Brain microvascular endothelial cell (primary cell): Measurements from ENCODE around the gene TACC3.

Experiments
- DNase-seq: peaks from one replicate; pipeline ENCODE4 v3.0.0-alpha.2; 2020
- H3K27ac ChIP-seq: fragments of 250-450 bp; sonication (Bioruptor Pico); 2 replicates; pipeline ENCODE4 v1.5.1; 2020; ENCODE audit warnings: mild to moderate bottlenecking, moderate library complexity
- H3K27me3 ChIP-seq: fragments of 250-450 bp; sonication (Bioruptor Pico); replicated peaks from 2 replicates; pipeline ENCODE4 v1.5.1; 2020; ENCODE audit warnings: mild to moderate bottlenecking
- H3K36me3 ChIP-seq: fragments of 250-450 bp; sonication (Bioruptor Pico); replicated peaks from 2 replicates; pipeline ENCODE4 v1.5.1; 2020; ENCODE audit warnings: mild to moderate bottlenecking
- H3K4me3 ChIP-seq: 2 replicates; pipeline ENCODE4 v1.5.1; 2011; ENCODE audit warnings: low read depth, mild to moderate bottlenecking, control low read depth, low read length, moderate library complexity
- in situ Hi-C: cut with HindIII; loops from 2 replicates; pipeline ENCODE4 v1.10.0; 2017; ENCODE audit warnings: low sequenced_read_pairs, low pct_ligation_motif_present
- TF ChIP-seq, protein P1 (sequence below): IDR thresholded peaks from 2 replicates; pipeline ENCODE4 v1.5.1; 2011; ENCODE audit warnings: low read depth, mild to moderate bottlenecking, moderate library complexity, low read length, control low read depth, inconsistent platforms; ENCODE audit errors: missing control alignments

The TACC3 gene

DNA sequence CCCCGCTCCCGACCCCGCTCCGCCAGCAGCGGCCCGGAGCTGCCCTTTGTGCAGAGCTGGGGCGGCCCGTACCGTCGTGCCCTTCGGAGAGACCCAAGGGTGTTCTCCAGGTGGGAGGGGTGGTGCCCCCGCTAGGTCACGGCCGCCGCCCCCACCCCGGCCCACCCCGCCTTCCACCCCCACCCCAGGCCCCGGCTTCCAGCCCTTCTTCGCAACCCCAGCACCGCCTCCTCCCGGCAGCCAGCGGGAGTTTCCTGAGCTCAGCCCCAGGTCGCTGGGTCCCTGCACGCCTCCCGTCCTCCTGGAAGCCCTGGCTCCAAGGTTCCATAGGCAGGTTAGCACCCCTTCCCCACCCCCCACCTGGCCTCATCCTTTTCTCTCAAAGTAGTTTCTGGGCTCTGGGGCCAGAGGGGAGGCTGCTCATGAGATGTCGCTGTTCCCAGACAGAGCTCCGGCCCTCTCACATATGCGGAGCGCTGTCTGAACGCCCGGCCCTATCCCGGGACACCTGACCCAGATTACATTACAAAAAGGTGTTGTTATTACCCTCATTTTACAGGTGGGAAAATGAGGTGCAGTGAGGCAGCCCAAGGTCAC lies 46.5 kb downstream of the TACC3 start:
- TF ChIP-seq, protein P1, sequence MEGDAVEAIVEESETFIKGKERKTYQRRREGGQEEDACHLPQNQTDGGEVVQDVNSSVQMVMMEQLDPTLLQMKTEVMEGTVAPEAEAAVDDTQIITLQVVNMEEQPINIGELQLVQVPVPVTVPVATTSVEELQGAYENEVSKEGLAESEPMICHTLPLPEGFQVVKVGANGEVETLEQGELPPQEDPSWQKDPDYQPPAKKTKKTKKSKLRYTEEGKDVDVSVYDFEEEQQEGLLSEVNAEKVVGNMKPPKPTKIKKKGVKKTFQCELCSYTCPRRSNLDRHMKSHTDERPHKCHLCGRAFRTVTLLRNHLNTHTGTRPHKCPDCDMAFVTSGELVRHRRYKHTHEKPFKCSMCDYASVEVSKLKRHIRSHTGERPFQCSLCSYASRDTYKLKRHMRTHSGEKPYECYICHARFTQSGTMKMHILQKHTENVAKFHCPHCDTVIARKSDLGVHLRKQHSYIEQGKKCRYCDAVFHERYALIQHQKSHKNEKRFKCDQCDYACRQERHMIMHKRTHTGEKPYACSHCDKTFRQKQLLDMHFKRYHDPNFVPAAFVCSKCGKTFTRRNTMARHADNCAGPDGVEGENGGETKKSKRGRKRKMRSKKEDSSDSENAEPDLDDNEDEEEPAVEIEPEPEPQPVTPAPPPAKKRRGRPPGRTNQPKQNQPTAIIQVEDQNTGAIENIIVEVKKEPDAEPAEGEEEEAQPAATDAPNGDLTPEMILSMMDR, result peak; percentile 66
- Histone ChIP-seq H3K36me3 (no peaks in the 10 kb centered on the region), H3K27me3 (peaks cover 1% of the 10 kb centered on the region), H3K4me3 (peak overlapping the region; percentile 33), H3K27ac (no peak overlapping the region)
- no peak for DNase-seq
- in situ Hi-C loops, result no loop called here

DNA sequence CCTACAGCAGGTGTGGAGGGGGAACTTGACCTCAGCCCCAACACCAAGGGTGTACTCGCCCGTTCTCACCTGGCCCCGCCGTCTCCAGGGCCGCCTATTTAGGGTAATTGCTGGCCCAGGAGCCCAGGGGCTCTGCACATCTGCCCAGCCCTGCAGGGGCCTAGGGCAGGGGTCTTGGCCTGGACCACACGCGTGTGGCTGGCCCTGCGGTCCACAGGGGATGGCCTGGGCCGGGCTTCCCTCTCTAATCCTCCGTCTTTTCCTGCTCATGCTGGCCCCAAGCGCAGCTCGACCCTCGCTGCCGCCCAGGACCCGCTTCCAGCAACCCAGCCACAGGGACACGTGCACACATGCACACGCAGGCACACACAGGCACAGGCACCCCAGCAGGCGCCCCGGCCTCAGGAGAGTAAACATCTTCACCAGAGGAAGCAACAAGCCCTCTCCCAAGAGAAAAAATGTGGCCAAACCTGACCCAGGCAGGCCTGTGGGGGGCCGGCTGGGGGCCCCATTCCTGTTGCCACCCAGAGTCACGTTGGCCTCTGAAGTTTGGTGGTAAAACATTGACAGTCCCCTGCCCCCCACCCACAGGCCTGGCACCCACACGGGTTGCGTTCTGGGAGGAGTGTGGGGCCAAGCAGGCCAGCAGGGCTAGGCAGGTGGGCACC lies 47.2 kb downstream of the TACC3 start:
- no peak overlapping the region for H3K4me3 ChIP-seq
- H3K27ac ChIP-seq, result no peak overlapping the region
- H3K36me3 ChIP-seq, result no peaks in the 10 kb centered on the region
- in situ Hi-C loops, result no loop called here
- DNase-seq, result no peak
- TF ChIP-seq, protein P1, result no peak
- H3K27me3 ChIP-seq, result peaks cover 1% of the 10 kb centered on the region

DNA sequence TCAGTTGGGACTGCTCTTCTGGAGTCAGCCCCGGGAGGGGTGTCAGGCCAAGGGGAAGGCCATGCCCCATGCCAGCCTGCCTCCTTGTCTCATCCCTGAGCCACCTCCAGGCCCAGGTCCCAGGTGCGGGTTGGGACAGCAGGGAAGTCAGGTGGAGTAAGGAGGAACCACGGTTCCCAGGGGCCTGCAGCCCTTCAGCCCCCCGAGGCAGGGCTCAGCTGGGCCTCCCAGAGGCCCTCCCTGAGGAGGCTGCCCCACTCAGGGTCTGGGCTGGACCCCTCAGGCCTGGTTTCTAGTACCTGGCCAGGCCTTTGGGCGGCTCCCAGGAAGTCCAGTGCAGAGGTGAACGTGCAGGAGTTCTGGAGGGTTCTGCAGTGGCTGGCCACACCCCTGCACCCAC lies 48.4 kb downstream of the TACC3 start:
- peaks cover 1% of the 10 kb centered on the region for H3K27me3 ChIP-seq
- DNase-seq, result no peak
- no peak overlapping the region for H3K4me3 ChIP-seq
- in situ Hi-C loops, result no loop called here
- TF ChIP-seq, protein P1, result no peak
- no peaks in the 10 kb centered on the region for H3K36me3 ChIP-seq
- H3K27ac ChIP-seq, result no peak overlapping the region

DNA sequence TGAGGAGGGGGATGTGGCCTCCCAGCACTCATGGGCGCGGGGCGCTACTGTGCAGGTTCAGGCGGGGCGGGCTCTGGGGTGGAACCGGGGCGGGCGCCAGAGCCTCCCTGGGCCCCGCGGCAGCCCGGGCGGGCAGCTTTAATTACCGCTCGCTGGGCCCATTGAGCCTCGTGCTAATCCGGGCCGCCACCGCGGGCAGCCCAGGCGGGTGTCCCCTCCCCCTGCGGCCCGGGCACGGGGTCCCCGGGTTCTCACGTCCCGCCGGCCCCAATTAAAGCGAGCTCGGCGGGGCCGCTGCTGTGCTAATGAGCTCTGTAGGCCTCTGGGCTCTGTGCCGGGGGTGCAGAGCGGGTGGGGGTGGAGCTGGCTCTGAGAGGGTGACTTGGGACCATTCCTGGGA lies 48.9 kb downstream of the TACC3 start:
- Histone ChIP-seq H3K36me3 (no peaks in the 10 kb centered on the region), H3K27me3 (peaks cover 1% of the 10 kb centered on the region), H3K4me3 (no peak overlapping the region), H3K27ac (no peak overlapping the region)
- DNase-seq, result no peak
- in situ Hi-C loops, result no loop called here
- TF ChIP-seq, protein P1, result no peak

DNA sequence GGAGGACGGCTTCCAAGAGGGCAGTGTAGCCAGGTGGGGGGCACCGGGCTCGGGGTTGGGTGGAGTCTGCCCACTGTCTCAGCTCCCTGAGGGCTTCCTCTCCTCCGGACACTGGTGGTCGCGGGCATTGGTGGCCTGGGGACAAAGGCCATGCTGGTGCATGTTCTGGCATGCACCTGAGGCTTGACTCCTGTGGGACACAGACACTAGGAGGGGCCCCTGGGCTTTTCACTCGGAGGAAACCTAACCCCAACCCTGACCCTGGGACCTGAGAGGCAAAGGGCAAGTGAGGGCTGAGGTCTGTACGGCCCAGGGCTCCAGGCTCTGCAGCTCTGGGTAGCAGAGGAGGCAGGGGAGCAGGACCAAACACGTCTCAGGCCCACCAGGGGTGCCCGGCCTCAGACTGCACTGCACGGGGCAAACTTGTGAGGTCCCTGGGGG lies 49.5 kb downstream of the TACC3 start:
- Histone ChIP-seq H3K27me3 (peaks cover 1% of the 10 kb centered on the region), H3K36me3 (no peaks in the 10 kb centered on the region), H3K27ac (no peak overlapping the region), H3K4me3 (no peak overlapping the region)
- TF ChIP-seq, protein P1, result no peak
- no peak for DNase-seq
- in situ Hi-C loops, result no loop called here
